Measurements from ENCODE around the gene SHKBP1.
A peak's percentile ranks its signal among the peaks of the same experiment; 100 is the strongest.

SHKBP1 gene

GRCh38 chr19:40552848-40553247 is 23.8 kb upstream of the SHKBP1 start (continued):
- TF ChIP-seq, protein P1, sequence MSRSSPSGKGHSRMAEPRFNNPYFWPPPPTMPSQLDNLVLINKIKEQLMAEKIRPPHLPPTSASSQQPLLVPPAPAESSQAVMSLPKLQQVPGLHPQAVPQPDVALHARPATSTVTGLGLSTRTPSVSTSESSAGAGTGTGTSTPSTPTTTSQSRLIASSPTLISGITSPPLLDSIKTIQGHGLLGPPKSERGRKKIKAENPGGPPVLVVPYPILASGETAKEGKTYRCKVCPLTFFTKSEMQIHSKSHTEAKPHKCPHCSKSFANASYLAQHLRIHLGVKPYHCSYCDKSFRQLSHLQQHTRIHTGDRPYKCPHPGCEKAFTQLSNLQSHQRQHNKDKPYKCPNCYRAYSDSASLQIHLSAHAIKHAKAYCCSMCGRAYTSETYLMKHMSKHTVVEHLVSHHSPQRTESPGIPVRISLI (tag by site-specific recombination; IDR thresholded peaks at IDR 0.05) = no peak
- TF ChIP-seq, protein P2, sequence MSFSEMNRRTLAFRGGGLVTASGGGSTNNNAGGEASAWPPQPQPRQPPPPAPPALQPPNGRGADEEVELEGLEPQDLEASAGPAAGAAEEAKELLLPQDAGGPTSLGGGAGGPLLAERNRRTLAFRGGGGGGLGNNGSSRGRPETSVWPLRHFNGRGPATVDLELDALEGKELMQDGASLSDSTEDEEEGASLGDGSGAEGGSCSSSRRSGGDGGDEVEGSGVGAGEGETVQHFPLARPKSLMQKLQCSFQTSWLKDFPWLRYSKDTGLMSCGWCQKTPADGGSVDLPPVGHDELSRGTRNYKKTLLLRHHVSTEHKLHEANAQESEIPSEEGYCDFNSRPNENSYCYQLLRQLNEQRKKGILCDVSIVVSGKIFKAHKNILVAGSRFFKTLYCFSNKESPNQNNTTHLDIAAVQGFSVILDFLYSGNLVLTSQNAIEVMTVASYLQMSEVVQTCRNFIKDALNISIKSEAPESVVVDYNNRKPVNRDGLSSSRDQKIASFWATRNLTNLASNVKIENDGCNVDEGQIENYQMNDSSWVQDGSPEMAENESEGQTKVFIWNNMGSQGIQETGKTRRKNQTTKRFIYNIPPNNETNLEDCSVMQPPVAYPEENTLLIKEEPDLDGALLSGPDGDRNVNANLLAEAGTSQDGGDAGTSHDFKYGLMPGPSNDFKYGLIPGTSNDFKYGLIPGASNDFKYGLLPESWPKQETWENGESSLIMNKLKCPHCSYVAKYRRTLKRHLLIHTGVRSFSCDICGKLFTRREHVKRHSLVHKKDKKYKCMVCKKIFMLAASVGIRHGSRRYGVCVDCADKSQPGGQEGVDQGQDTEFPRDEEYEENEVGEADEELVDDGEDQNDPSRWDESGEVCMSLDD (tag by site-specific recombination; IDR thresholded peaks at IDR 0.05) = no peak
- TF ChIP-seq, protein P3, sequence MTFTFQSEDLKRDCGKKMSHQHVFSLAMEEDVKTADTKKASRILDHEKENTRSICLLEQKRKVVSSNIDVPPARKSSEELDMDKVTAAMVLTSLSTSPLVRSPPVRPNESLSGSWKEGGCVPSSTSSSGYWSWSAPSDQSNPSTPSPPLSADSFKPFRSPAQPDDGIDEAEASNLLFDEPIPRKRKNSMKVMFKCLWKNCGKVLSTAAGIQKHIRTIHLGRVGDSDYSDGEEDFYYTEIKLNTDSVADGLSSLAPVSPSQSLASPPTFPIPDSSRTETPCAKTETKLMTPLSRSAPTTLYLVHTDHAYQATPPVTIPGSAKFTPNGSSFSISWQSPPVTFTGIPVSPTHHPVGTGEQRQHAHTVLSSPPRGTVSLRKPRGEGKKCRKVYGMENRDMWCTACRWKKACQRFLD (tag by site-specific recombination; IDR thresholded peaks at IDR 0.05) = no peak

GRCh38 chr19:40553885-40554857 is 22.5 kb upstream of the SHKBP1 start:
- no peak overlapping the region for H3K4me3 ChIP-seq (ENCODE audit: low read depth, low read length)
- H3K27ac ChIP-seq (ENCODE audit: extremely low read depth, low read depth, low read length) = no peak overlapping the region
- TF ChIP-seq, protein P4, sequence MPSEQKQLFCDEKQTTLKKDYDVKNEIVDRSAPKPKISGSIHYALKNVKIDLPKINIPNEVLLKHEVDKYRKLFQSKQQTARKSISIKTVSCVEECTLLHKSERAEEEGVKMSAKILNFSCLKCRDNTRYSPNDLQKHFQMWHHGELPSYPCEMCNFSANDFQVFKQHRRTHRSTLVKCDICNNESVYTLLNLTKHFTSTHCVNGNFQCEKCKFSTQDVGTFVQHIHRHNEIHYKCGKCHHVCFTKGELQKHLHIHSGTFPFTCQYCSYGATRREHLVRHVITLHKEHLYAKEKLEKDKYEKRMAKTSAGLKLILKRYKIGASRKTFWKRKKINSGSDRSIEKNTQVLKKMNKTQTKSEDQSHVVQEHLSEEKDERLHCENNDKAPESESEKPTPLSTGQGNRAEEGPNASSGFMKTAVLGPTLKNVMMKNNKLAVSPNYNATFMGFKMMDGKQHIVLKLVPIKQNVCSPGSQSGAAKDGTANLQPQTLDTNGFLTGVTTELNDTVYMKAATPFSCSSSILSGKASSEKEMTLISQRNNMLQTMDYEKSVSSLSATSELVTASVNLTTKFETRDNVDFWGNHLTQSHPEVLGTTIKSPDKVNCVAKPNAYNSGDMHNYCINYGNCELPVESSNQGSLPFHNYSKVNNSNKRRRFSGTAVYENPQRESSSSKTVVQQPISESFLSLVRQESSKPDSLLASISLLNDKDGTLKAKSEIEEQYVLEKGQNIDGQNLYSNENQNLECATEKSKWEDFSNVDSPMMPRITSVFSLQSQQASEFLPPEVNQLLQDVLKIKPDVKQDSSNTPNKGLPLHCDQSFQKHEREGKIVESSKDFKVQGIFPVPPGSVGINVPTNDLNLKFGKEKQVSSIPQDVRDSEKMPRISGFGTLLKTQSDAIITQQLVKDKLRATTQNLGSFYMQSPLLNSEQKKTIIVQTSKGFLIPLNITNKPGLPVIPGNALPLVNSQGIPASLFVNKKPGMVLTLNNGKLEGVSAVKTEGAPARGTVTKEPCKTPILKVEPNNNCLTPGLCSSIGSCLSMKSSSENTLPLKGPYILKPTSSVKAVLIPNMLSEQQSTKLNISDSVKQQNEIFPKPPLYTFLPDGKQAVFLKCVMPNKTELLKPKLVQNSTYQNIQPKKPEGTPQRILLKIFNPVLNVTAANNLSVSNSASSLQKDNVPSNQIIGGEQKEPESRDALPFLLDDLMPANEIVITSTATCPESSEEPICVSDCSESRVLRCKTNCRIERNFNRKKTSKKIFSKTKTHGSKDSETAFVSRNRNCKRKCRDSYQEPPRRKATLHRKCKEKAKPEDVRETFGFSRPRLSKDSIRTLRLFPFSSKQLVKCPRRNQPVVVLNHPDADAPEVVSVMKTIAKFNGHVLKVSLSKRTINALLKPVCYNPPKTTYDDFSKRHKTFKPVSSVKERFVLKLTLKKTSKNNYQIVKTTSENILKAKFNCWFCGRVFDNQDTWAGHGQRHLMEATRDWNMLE (tag by site-specific recombination; conservative IDR thresholded peaks at IDR 0.05; ENCODE audit: low read depth) = no peak
- TF ChIP-seq ZNF138 (tag by site-specific recombination; IDR thresholded peaks at IDR 0.05; ENCODE audit: borderline replicate concordance) (no peak), ZBTB6 (tag by site-specific recombination; IDR thresholded peaks at IDR 0.05) (peak; percentile 62; the same call in 1 of the 2 replicates), ZFHX2 (tag by site-specific recombination; conservative IDR thresholded peaks at IDR 0.05) (peak; percentile 88), EGR2 (tag by site-specific recombination; IDR thresholded peaks at IDR 0.05; ENCODE audit: low read depth) (peak; percentile 84)
- H3K9me3 ChIP-seq (ENCODE audit: control insufficient read depth, insufficient read depth, low read depth, low read length) = no peaks in the 10 kb centered on the region; the same call in 1 of the 2 replicates
- ChIA-PET POLR2A (interaction anchor here (1.2 to 1.3 kb wide), 2 partner anchors 17 to 69 kb away, joined by 3 read pairs; no protein-coding TSS in a partner anchor), CTCF (interaction anchor here (0.6 to 14.7 kb wide), 10 partner anchors 14 to 249 kb away, joined by 3 to 140 read pairs (median 8); partner anchors contain the start of gene BLVRB)
- H3K4me1 ChIP-seq (ENCODE audit: control insufficient read depth, insufficient read depth, low read length) = peaks cover 7% of the 10 kb centered on the region
- no peaks in the 10 kb centered on the region; a peak in 1 of 3 replicates for H3K36me3 ChIP-seq (ENCODE audit: control insufficient read depth in 2 of 2, insufficient read depth in 1 of 2, low read length in 2 of 2)
